HepG2 (cell line): ENCODE measurements around the gene LATS2. TPM values are rescaled to one million over a fixed set of nuclear protein-coding genes. Genes with fewer than 3 reads are reported as not detected.

Source experiments
- ATRX ChIP-seq: sonication (generic); formaldehyde crosslinking; IDR thresholded peaks from 2 replicates; pipeline ENCODE4 v1.4.0; 2020; ENCODE audit warnings: missing genetic modification reagents, borderline replicate concordance
- ETV5 ChIP-seq: IDR thresholded peaks from 2 replicates; pipeline ENCODE4 v1.6.1; 2018; ENCODE audit warnings: missing biosample characterization, missing genetic modification reagents, inconsistent platforms, borderline replicate concordance
- GABPA ChIP-seq, 2 experiments: IDR thresholded peaks; 2 replicates each; pipeline ENCODE4 v1.6.1; 2011 to 2016; ENCODE audit warnings: low read depth in 2 of 2, low read length in 1 of 2, missing biosample characterization in 1 of 2, missing genetic modification characterization in 1 of 2
- KDM6A ChIP-seq: IDR thresholded peaks from 2 replicates; pipeline ENCODE4 v1.6.1; 2016; ENCODE audit warnings: low read depth
- NR2F6 ChIP-seq, 2 experiments: IDR thresholded peaks; 2 replicates each; pipeline ENCODE4 v1.6.1; 2016; ENCODE audit warnings: antibody characterized with exemption in 1 of 2, mild to moderate bottlenecking in 1 of 2
- PITX1 ChIP-seq: sonication (generic); formaldehyde crosslinking; IDR thresholded peaks from 2 replicates; pipeline ENCODE4 v1.5.1; 2020; ENCODE audit warnings: mild to moderate bottlenecking, missing genetic modification reagents
- RERE ChIP-seq: IDR thresholded peaks from 2 replicates; pipeline ENCODE4 v1.6.1; 2016; ENCODE audit warnings: low read depth, missing genetic modification reagents, missing compliant biosample characterization
- SOX6 ChIP-seq, 2 experiments: fragments of 450-650 bp in 1 of 2; sonication (generic) in 1 of 2; formaldehyde crosslinking in 1 of 2; IDR thresholded peaks; 2 replicates each; pipeline versions ENCODE4 v1.4.0 to v1.6.1; 2017 to 2020; ENCODE audit warnings: antibody characterized with exemption in 1 of 2, mild to moderate bottlenecking in 1 of 2, missing genetic modification reagents in 1 of 2
- ZBTB43 ChIP-seq: sonication (generic); formaldehyde crosslinking; conservative IDR thresholded peaks from 2 replicates; pipeline ENCODE4 v1.4.0; 2020; ENCODE audit warnings: missing genetic modification reagents
- ZNF567 ChIP-seq: sonication (generic); formaldehyde crosslinking; IDR thresholded peaks from 2 replicates; pipeline ENCODE4 v1.8.1; 2023; ENCODE audit warnings: mild to moderate bottlenecking, missing genetic modification reagents, borderline replicate concordance
- polyA plus RNA-seq, 8 experiments: library from polyadenylated mRNA; depleted of rRNA in 3 of 8; stranded (reverse) in 7 of 8; unstranded in 1 of 8; fragments of >200 nt; fragmentation: Illumina TruSeq in 4 of 8; extraction: Trizol in 4 of 8; gene quantifications; 2 replicates each; pipeline versions ENCODE4 v1.2.1 to v1.2.3, GENCODE V29; 2011 to 2016; ENCODE audit warnings: low read depth in 4 of 8, missing spikeins in 1 of 8, mixed read lengths in 1 of 8; ENCODE audit not compliant: insufficient read depth in 1 of 8
- total RNA-seq, 5 experiments: library from RNA; depleted of rRNA; stranded (reverse); fragments of >200 nt; fragmentation: Illumina TruSeq; extraction: Trizol; gene quantifications; 2 replicates each; pipeline ENCODE4 v1.2.3, GENCODE V29; 2016; ENCODE audit warnings: low read depth in 1 of 5
- TF ChIP-seq, protein P1 (sequence below): IDR thresholded peaks from 2 replicates; pipeline ENCODE4 v1.6.1; 2016; ENCODE audit warnings: missing compliant biosample characterization, missing genetic modification reagents, borderline replicate concordance

The LATS2 gene
- total and polyA plus RNA-seq, 2 of the 13 experiments (the other 11 are each of a cell fraction or from before 2014, with no cell fraction given), result 7.3 to 8.5 TPM

DNA sequence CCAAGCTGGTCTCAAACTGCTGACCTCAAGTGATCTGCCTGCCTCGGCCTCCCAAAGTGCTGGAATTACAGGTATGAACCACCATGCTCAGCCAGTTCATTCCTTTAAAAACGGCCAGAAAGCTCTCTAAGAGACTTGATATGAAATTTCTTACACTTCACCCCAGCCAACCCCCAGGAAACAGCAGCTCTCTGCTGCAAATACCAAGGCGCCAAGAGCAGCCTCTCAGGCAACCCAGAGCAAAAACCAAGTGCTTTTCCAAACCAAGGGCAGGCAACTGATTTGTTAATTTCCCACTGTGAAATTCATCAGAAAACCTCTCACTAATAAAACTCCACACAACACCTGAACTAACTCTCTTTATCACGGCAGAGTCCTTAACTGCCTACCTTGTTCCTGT is 44.9 kb downstream of the LATS2 start (continued):
- no peak for TF ChIP-seq RERE (CRISPR knock-in tag)
- no peak for TF ChIP-seq NR2F6 (IDR thresholded peaks at IDR 0.05)
- no peak for TF ChIP-seq NR2F6 (CRISPR knock-in tag; IDR thresholded peaks at IDR 0.05)
- no peak for TF ChIP-seq ETV5 (CRISPR knock-in tag)
- TF ChIP-seq ZBTB43 (CRISPR knock-in tag), result no peak
- TF ChIP-seq SOX6 (IDR thresholded peaks at IDR 0.05), result no peak
- no peak for TF ChIP-seq SOX6 (CRISPR knock-in tag; IDR thresholded peaks at IDR 0.05)
- TF ChIP-seq KDM6A (CRISPR knock-in tag), result no peak
- TF ChIP-seq ZNF567, result no peak
- TF ChIP-seq ATRX, result no peak
- no peak for TF ChIP-seq PITX1
- TF ChIP-seq GABPA (IDR thresholded peaks at IDR 0.05; ENCODE audit: low read depth, low read length), result no peak
- no peak for TF ChIP-seq GABPA (CRISPR knock-in tag; IDR thresholded peaks at IDR 0.05; ENCODE audit: low read depth)
- TF ChIP-seq, protein P1, sequence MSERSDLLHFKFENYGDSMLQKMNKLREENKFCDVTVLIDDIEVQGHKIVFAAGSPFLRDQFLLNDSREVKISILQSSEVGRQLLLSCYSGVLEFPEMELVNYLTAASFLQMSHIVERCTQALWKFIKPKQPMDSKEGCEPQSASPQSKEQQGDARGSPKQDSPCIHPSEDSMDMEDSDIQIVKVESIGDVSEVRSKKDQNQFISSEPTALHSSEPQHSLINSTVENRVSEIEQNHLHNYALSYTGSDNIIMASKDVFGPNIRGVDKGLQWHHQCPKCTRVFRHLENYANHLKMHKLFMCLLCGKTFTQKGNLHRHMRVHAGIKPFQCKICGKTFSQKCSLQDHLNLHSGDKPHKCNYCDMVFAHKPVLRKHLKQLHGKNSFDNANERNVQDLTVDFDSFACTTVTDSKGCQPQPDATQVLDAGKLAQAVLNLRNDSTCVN, result no peak
